Thyroid gland (tissue), 4 donors: Measurements from ENCODE around the gene FBXL13.

Experiments
- CTCF ChIP-seq, 6 experiments: fragments of 200-600 bp in 3 of 6; fragments of 450-650 bp in 3 of 6; sonication (generic) in 3 of 6; IDR thresholded peaks; one replicate each; pipeline ENCODE4 v1.5.1; 2016 to 2019; ENCODE audit warnings: antibody characterized with exemption in 6 of 6, mild to moderate bottlenecking in 2 of 6, inconsistent platforms in 1 of 6, moderate library complexity in 1 of 6
- POLR2A ChIP-seq, 2 donors: fragments of 450-650 bp; IDR thresholded peaks; one replicate each; pipeline ENCODE4 v1.6.1; 2017; ENCODE audit warnings: antibody characterized with exemption in 2 of 2, mild to moderate bottlenecking in 2 of 2, moderate library complexity in 1 of 2

GRCh38 chr7:102836977-102837376 is 237.6 kb downstream of the FBXL13 start:
- TF ChIP-seq CTCF (IDR thresholded peaks at IDR 0.05) (no peak), POLR2A (IDR thresholded peaks at IDR 0.05) (no peak)
